Adrenal gland (tissue), 5 donors: ENCODE measurements around the gene OTUB1.

Experiments used
- CTCF ChIP-seq, 6 experiments: fragments of 450-650 bp in 4 of 6; fragments of 200-600 bp in 2 of 6; sonication (generic) in 1 of 6; IDR thresholded peaks; 1 replicate in 5 of 6; 2 replicates in 1 of 6; pipeline versions ENCODE4 v1.5.1 to v1.8.0; 2016 to 2021; ENCODE audit warnings: antibody characterized with exemption in 6 of 6, mild to moderate bottlenecking in 2 of 6, moderate library complexity in 1 of 6
- POLR2A ChIP-seq, 2 donors: fragments of 450-650 bp; IDR thresholded peaks; one replicate each; pipeline ENCODE4 v1.6.1; 2017; ENCODE audit warnings: antibody characterized with exemption in 2 of 2, mild to moderate bottlenecking in 2 of 2, moderate library complexity in 1 of 2
- donor health status: DM: no; HTN: no; CAD: no.

- TF ChIP-seq POLR2A (IDR thresholded peaks at IDR 0.05) (no peak), CTCF (IDR thresholded peaks at IDR 0.05) (no peak)
Measured at GRCh38 chr11:63952570-63952969, 33.7 kb upstream of the OTUB1 start.
